ENCODE measurements around the gene CPA4.

Gene CPA4

DNA sequence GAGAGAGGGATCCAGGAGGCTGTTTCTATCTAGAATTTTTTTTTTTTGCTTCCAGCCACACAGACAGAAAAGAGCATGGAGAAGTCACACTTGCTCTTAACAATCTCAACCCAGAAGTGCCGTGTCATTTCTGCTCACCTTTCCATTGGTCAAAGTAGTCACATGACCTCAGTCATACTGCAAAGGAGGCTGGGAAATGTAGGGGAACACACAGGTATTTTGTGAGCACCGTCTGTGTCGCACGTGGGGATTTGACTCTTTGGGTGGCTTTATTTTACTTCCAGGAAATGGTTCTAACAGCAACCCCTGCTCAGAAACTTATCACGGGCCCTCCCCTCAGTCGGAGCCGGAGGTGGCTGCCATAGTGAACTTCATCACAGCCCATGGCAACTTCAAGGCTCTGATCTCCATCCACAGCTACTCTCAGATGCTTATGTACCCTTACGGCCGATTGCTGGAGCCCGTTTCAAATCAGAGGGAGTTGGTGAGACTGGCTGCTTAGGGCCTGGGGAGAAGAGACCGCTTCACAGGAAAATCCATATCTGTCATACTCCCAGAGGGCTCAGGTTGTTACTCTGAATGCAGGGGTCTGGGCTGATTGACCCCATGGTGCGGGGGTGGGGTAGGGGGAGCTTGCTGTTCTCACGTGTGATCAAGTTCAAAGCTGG lies 74.3 kb downstream of the CPA4 start:
- no peak for DNase-seq

DNA sequence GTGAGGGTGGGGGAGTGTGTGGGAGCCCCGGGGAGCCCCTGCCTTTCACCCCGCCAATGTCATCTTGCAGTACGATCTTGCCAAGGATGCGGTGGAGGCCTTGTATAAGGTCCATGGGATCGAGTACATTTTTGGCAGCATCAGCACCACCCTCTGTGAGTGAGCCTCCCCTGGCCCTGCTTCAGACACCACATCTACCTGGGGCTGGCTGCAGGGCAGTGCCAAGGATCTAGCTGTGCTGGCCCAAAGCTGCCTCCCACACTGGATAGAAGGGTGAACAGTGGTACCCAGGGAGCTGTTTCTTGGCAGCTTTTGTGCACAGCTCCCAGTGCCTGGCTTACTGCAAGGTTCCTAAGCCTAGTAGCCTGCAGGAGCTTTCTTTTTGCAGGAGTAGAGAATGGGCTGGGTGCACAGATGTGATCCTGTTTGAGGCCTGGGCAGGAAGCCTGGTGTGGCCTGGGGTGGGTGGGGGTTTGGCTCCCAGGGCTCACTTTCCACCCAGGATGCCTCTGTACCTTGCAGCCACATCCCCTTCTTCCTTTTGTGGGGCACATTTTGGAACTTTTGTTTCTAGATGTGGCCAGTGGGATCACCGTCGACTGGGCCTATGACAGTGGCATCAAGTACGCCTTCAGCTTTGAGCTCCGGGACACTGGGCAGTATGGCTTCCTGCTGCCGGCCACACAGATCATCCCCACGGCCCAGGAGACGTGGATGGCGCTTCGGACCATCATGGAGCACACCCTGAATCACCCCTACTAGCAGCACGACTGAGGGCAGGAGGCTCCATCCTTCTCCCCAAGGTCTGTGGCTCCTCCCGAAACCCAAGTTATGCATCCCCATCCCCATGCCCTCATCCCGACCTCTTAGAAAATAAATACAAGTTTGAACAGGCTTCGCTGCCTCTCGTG lies 75.1 kb downstream of the CPA4 start:
- DNase-seq, result no peak

DNA sequence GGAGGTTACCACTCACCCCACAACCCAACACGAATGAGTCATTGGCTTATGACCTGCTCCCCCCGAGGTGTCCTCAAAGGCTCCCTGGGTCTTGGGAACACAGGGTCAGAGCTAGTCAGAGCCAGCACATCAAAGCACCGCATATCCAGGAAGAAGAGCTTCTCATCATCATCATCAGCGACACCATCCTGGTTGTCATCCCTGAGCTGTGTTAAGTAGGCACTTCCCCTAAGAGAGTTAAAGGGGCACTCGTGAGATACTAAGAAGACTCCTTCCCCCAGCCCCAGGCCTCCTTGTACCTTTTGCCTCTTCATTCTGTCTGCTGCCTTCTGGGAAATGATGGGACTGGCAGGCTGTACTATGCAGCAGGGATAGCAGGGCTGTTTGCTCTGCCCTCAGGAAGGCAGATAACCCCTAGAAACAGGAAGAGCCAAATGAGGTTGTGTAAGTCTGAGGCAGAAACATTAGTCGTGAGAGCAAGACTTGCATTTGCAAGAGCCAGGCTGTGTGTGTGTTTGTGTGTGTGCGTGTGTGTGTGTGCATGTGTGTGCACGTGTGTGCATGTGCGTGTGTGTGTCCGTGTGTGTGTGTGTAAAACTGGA lies 76.2 kb downstream of the CPA4 start:
- no peak for DNase-seq

DNA sequence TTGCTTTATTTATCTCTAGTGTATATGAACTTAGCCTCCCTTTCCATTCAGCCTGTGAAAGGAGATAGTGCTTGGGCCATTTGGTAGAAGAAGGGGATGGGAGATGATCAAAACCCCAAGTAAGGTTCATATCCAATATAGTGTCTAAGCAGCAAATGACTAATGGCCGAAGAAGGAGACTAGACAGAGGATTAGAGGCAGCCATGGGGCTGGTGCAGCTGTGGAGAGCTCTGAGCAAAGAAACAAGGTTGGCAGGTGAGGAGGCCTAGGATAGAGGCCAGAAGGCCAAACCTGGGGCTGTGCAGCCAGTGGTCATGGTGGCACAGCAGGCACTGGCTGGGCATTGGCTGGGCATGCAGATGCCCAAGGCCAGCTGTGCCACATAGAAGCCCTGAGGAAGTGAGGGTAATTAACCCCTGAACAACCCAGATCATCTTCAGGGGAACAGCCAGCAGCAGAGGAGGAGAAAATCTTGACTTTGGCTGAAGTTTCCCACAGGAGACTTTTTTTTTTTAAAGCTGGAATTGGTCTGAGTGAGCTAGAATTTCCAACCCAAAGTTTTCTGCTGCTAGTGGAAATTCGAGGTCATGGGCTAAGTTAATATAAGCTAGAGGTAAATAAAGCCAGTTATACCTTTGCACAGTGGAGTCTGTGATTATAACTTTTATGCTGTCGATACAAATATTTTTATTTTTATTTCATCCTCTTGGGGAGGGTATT lies 77.0 kb downstream of the CPA4 start:
- no peak for DNase-seq

DNA sequence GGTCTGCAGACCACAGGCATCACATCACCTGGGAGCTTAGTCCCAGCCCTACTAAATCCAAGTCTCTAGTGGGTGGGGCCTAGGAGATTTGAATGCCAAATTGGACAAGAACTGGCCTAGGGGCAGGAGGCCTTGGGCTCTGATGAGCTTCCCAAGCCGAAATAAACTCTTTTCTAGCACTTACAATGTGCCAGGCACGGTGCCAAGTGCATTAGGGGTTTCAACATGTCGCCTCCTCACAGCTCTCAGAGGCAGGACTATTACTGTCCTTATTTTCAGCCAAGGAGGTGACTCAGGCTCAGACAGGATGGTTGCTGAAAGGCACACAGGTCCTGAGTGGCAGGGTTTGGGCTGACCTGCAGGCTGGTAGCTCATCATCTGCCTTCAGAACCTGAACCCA lies 78.1 kb downstream of the CPA4 start:
- DNase-seq, result no peak

DNA sequence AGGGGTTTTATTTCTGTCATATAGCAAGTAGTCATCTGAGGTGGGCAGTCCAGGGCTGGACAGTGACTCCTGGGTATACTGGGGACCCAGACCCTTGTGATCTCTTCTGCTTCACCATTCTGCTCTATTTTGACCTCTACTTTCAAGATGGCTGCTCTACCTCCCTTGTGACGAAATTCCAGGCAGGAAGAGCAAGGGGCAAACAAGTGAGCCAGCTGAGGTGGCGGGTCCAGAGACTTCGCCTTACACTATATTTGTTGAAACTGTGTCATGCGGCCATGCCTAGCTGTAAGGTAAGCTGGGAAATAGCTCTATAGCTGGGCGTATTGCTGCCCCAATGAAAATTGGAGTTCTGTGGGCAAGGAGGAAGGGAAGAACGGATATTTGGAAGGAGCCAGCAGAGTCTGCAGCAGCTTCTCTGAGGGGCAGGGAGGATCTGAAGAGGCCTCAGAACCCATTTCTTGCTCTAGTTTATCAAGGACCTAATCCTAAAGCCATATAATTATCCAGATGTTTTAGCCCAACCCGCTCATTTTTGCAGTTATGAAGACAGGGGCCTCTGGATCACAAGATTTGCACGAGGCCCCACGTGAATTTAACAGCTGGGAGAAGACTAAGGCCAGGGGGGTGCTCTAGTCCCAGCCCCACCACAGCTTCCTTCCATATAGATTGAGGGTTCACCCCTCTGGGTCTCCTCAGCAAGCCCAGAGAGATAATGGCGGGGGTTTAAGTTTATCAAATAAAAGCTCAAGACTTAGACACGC lies 79.6 kb downstream of the CPA4 start:
- no peak for DNase-seq

Measured in activated CD4-positive, alpha-beta T cell treated with anti-CD3 and anti-CD28 coated beads, Interleukin-2, amount 50 U/mL, for 1 hour (primary cell).